Fibroblast of lung (primary cell): ENCODE data around the gene DLG2. TPM values are rescaled to one million over a fixed set of nuclear protein-coding genes. Genes with fewer than 3 reads are reported as not detected.

Source experiments
- DNase-seq, 2 donors: peaks; one replicate each; pipeline versions ENCODE4 v3.0.0 to v3.0.0-alpha.2; 2010; ENCODE audit warnings: low read depth in 2 of 2
- H2AFZ ChIP-seq: 2 replicates; pipeline ENCODE4 v1.5.1; 2012; ENCODE audit warnings: low read length, control low read depth, inconsistent platforms
- H3K27ac ChIP-seq: 2 replicates; pipeline ENCODE4 v1.5.1; 2011; ENCODE audit warnings: low read length, control low read depth; ENCODE audit not compliant: insufficient read depth
- H3K27me3 ChIP-seq: 2 replicates; pipeline ENCODE4 v1.5.1; 2011; ENCODE audit warnings: mild to moderate bottlenecking, low read length; ENCODE audit not compliant: control insufficient read depth, insufficient read depth
- H3K36me3 ChIP-seq: 2 replicates; pipeline ENCODE4 v1.5.1; 2011; ENCODE audit warnings: low read length; ENCODE audit not compliant: control insufficient read depth, insufficient read depth
- H3K4me1 ChIP-seq: 2 replicates; pipeline ENCODE4 v1.5.1; 2011; ENCODE audit warnings: low read length; ENCODE audit not compliant: control insufficient read depth, insufficient read depth; ENCODE audit errors: extremely low read depth
- H3K4me2 ChIP-seq: 2 replicates; pipeline ENCODE4 v1.5.1; 2011; ENCODE audit warnings: low read length, control low read depth; ENCODE audit not compliant: insufficient read depth; ENCODE audit errors: extremely low read depth
- H3K4me3 ChIP-seq, 4 experiments: fragments of 200-600 bp in 1 of 4; sonication (generic) in 1 of 4; replicated peaks in 1 of 4; 2 replicates each; pipeline ENCODE4 v1.5.1; 2011 to 2016; ENCODE audit warnings: low read length in 4 of 4, low read depth in 3 of 4, mild to moderate bottlenecking in 3 of 4, control low read depth in 2 of 4, inconsistent platforms in 1 of 4, mixed read lengths in 1 of 4; ENCODE audit not compliant: insufficient read depth in 1 of 4; ENCODE audit errors: control extremely low read depth in 1 of 4
- H3K79me2 ChIP-seq: 2 replicates; pipeline ENCODE4 v1.5.1; 2012; ENCODE audit warnings: mild to moderate bottlenecking, low read length, inconsistent platforms; ENCODE audit not compliant: control insufficient read depth, insufficient read depth
- H3K9ac ChIP-seq: 2 replicates; pipeline ENCODE4 v1.5.1; 2011; ENCODE audit warnings: mild to moderate bottlenecking, low read length, control low read depth; ENCODE audit not compliant: insufficient read depth
- H3K9me3 ChIP-seq: 2 replicates; pipeline ENCODE4 v1.5.1; 2012; ENCODE audit warnings: low read depth, low read length; ENCODE audit not compliant: control insufficient read depth, insufficient read depth
- H4K20me1 ChIP-seq: 2 replicates; pipeline ENCODE4 v1.5.1; 2011; ENCODE audit warnings: low read length; ENCODE audit not compliant: control insufficient read depth, insufficient read depth; ENCODE audit errors: extremely low read depth
- CTCF ChIP-seq, 2 donors: IDR thresholded peaks in 1 of 2; conservative IDR thresholded peaks in 1 of 2; 1 replicate in 1 of 2; 2 replicates in 1 of 2; pipeline ENCODE4 v1.5.1; 2011 to 2012; ENCODE audit warnings: low read length in 2 of 2, control low read depth in 1 of 2, inconsistent platforms in 1 of 2, low read depth in 1 of 2, mild to moderate bottlenecking in 1 of 2
- EZH2 ChIP-seq: IDR thresholded peaks from 2 replicates; pipeline ENCODE4 v1.5.1; 2012; ENCODE audit warnings: low read length, control low read depth, mild to moderate bottlenecking; ENCODE audit errors: missing control alignments
- polyA plus RNA-seq, 2 donors: library from polyadenylated mRNA; depleted of rRNA in 1 of 2; stranded (reverse) in 1 of 2; unstranded in 1 of 2; fragments of >200 nt; gene quantifications; 2 replicates each; pipeline ENCODE4 v1.2.1, GENCODE V29; 2011 to 2012; ENCODE audit warnings: missing spikeins in 1 of 2
- total RNA-seq: library from RNA; depleted of rRNA; stranded (reverse); fragments of >200 nt; gene quantifications from 2 replicates; pipeline ENCODE4 v1.2.1, GENCODE V29; 2014

The DLG2 gene
- total and polyA plus RNA-seq, 2 donors (not counting 1 experiment from before 2014, with no cell fraction given), result 0.77 to 2.3 TPM

- no peaks in the 10 kb centered on the region for H3K27me3 ChIP-seq
- H4K20me1 ChIP-seq, result no peaks in the 10 kb centered on the region
- H2AFZ ChIP-seq, result no peak overlapping the region
- no peak overlapping the region for H3K27ac ChIP-seq
- no peak overlapping the region for H3K4me2 ChIP-seq
- H3K4me3 ChIP-seq, result no peak overlapping the region
- no peak overlapping the region for H3K9ac ChIP-seq
- no peaks in the 10 kb centered on the region for H3K79me2 ChIP-seq
- H3K9me3 ChIP-seq, result no peaks in the 10 kb centered on the region
- TF ChIP-seq CTCF (conservative IDR thresholded peaks at IDR 0.05 in 1 of 2, IDR thresholded peaks at IDR 0.05 in 1 of 2; ENCODE audit: low read depth in 1 of 2, low read length in 2 of 2) (no peak), EZH2 (no peak)
- no peak for DNase-seq
- H3K36me3 ChIP-seq, result no peaks in the 10 kb centered on the region
- H3K4me1 ChIP-seq, result no peaks in the 10 kb centered on the region
Measured at GRCh38 chr11:84243629-84244263, 1383.4 kb downstream of the DLG2 start.

GRCh38 chr11:84241343-84242131, 1385.6 kb downstream of the DLG2 start:
- Histone ChIP-seq H4K20me1 (no peaks in the 10 kb centered on the region), H3K27ac (no peak overlapping the region), H3K27me3 (no peaks in the 10 kb centered on the region), H3K4me3 (no peak overlapping the region), H3K9me3 (no peaks in the 10 kb centered on the region), H3K4me2 (no peak overlapping the region), H3K9ac (no peak overlapping the region), H3K4me1 (no peaks in the 10 kb centered on the region), H3K36me3 (no peaks in the 10 kb centered on the region), H3K79me2 (no peaks in the 10 kb centered on the region), H2AFZ (no peak overlapping the region)
- DNase-seq, result no peak
- TF ChIP-seq CTCF (conservative IDR thresholded peaks at IDR 0.05 in 1 of 2, IDR thresholded peaks at IDR 0.05 in 1 of 2; ENCODE audit: low read depth in 1 of 2, low read length in 2 of 2) (no peak), EZH2 (no peak)

GRCh38 chr11:84240847-84241246, 1386.3 kb downstream of the DLG2 start:
- H3K79me2 ChIP-seq, result no peaks in the 10 kb centered on the region
- no peaks in the 10 kb centered on the region for H4K20me1 ChIP-seq
- H3K36me3 ChIP-seq, result no peaks in the 10 kb centered on the region
- TF ChIP-seq EZH2 (no peak), CTCF (conservative IDR thresholded peaks at IDR 0.05 in 1 of 2, IDR thresholded peaks at IDR 0.05 in 1 of 2; ENCODE audit: low read depth in 1 of 2, low read length in 2 of 2) (no peak)
- H2AFZ ChIP-seq, result no peak overlapping the region
- no peaks in the 10 kb centered on the region for H3K4me1 ChIP-seq
- H3K4me3 ChIP-seq, result no peak overlapping the region
- H3K9ac ChIP-seq, result no peak overlapping the region
- DNase-seq, result no peak
- H3K27ac ChIP-seq, result no peak overlapping the region
- H3K4me2 ChIP-seq, result no peak overlapping the region
- H3K27me3 ChIP-seq, result no peaks in the 10 kb centered on the region
- H3K9me3 ChIP-seq, result no peaks in the 10 kb centered on the region
